GM12872 (cell line): ENCODE data around the gene TUFT1.

ENCODE experiments used
- TF ChIP-seq, protein P1 (sequence below): IDR thresholded peaks from 3 replicates; pipeline ENCODE4 v1.5.1; 2011; ENCODE audit warnings: low read depth, mild to moderate bottlenecking, low read length, moderate library complexity; ENCODE audit not compliant: insufficient read depth

TUFT1 gene

GRCh38 chr1:151553659-151554058, 13.6 kb downstream of the TUFT1 start:
- TF ChIP-seq, protein P1, sequence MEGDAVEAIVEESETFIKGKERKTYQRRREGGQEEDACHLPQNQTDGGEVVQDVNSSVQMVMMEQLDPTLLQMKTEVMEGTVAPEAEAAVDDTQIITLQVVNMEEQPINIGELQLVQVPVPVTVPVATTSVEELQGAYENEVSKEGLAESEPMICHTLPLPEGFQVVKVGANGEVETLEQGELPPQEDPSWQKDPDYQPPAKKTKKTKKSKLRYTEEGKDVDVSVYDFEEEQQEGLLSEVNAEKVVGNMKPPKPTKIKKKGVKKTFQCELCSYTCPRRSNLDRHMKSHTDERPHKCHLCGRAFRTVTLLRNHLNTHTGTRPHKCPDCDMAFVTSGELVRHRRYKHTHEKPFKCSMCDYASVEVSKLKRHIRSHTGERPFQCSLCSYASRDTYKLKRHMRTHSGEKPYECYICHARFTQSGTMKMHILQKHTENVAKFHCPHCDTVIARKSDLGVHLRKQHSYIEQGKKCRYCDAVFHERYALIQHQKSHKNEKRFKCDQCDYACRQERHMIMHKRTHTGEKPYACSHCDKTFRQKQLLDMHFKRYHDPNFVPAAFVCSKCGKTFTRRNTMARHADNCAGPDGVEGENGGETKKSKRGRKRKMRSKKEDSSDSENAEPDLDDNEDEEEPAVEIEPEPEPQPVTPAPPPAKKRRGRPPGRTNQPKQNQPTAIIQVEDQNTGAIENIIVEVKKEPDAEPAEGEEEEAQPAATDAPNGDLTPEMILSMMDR = no peak

GRCh38 chr1:151556052-151556451, 15.9 kb downstream of the TUFT1 start:
- TF ChIP-seq, protein P1 = no peak

GRCh38 chr1:151562661-151563060, 22.6 kb downstream of the TUFT1 start:
- TF ChIP-seq, protein P1 = no peak

DNA sequence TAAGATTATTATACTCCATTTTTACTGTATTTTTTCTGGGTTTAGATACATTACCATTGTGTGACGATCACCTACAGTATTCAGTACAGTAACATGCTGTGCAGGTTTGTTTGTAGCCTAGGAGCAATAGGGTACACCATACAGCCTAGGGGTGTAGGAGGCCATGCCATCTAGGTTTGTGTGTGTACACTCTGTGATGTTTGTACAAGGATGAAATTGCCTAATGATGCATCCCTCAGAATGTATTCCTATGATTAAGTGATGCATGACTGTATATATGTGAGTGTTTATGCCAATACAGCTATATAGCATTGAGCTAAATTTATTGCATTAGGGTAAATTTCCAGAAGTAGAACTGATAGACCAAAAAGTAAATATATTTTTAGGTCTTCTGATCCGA, 23.3 kb downstream of the TUFT1 start:
- TF ChIP-seq, protein P1 = no peak

DNA sequence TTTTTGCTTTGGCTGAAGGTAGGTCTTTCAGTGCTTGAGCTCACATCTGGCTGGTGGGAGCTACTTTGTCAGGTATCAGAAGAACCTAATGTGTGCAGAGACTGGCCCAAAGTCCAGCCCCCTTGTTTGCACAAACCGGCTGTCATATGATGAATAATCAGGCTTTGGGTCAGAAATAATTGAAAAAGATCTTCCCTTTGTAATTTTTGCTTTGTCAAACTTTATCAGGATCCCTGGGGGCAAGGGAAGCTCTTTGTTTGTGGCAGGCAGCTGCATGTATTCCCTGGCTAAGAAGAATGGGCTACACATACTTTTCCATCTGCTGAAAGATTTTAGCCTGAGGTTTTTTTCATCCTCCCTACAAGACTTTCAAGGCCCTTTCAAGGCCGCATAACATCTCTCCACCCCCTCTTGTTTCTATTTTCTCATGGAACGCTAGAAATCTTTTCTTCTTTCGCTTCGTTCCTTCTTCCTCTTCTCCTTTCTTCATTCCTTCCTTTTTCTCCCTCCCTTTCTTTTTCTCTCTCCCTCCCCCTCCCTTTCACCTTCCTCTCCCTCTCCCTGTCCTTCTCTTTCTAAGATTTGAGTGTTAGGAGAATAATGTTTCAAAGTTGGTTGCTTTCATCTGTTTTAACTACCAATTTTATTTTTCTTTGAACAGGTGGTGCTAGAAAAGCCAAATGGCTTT, 25.5 kb downstream of the TUFT1 start:
- TF ChIP-seq, protein P1 = no peak

DNA sequence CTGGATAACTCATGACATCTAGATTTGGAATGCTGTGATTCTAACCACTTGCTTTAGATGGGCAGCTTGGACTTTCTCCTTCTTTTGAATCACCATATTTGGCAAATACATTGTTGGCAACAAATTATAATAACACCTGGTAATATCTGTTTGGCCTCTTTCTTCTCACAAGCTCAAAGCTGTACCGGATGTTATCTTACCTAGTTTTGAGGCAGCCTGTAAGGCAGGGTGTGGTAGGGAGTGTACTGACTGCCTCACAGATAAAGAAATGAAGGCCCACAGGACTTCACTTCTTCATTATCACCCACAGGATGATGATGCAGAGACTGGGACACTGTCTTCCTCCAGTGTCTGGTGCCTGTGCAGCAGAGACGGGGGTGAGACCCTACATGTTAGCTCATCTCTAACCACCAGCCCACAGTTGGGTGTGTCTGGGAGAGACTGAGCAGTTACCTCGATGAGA, 28.5 kb downstream of the TUFT1 start:
- TF ChIP-seq, protein P1 = no peak

DNA sequence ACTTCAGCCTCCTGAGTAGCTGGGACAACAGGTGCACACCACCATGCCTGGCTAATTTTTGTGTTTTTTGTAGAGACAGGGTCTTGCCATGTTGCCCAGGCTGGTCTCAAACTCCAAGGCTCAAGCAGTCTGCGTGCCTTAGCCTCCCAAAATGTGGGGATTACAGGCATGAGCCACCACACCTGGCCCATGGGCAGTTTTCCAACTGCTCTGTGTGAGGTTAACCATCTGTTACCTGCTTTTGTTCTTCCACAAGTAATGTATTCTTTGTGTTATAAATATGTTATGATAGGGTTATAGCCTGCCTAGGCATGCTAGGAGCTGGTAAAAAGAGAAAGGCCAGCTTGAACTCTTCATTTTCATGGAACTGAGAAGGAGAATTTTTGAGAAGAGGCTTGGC, 30.7 kb downstream of the TUFT1 start:
- TF ChIP-seq, protein P1 = no peak
